ENCODE results near the gene TEX12. TPM values are rescaled to one million over a fixed set of nuclear protein-coding genes. Genes with fewer than 3 reads are reported as not detected.
"Not testable (repeated sequence)": the region's sequence is repeated elsewhere in the genome, so short reads cannot be mapped to it uniquely, and the experiment has no call there.

Gene TEX12
- total and polyA plus RNA-seq, 12 donors = 0.07 to 0.11 TPM; not detected in 10

GRCh38 chr11:112185883-112186282 lies 18.7 kb downstream of the TEX12 start:
- Histone ChIP-seq H3K36me3 (replicated peaks in 1 of 2) (no peaks in the 10 kb centered on the region), H3K27me3 (no peaks in the 10 kb centered on the region), H3K27ac (no peak overlapping the region), H3K4me1 (replicated peaks in 1 of 2) (peaks cover 4 to 5% of the 10 kb centered on the region in 2 donors), H3K9me3 (replicated peaks in 1 of 3) (no peaks in the 10 kb centered on the region), H3K4me3 (no peak overlapping the region)
- intact Hi-C loops (cut with DNase I) = no loop called here
- DNase-seq = no peak
- TF ChIP-seq CTCF (IDR thresholded peaks at IDR 0.05) (no peak), POLR2A (IDR thresholded peaks at IDR 0.05) (no peak)

- DNase-seq = no peak
- intact Hi-C loops (cut with DNase I) = no loop called here
- Histone ChIP-seq H3K27ac (no peak overlapping the region), H3K27me3 (no peaks in the 10 kb centered on the region), H3K36me3 (replicated peaks in 1 of 2) (no peaks in the 10 kb centered on the region), H3K4me3 (no peak overlapping the region), H3K9me3 (replicated peaks in 1 of 3) (no peaks in the 10 kb centered on the region), H3K4me1 (replicated peaks in 1 of 2) (peaks cover 4 to 5% of the 10 kb centered on the region in 2 donors)
- TF ChIP-seq POLR2A (IDR thresholded peaks at IDR 0.05) = no peak
- TF ChIP-seq CTCF (IDR thresholded peaks at IDR 0.05) = no peak
These were observed 19.1 kb downstream of the TEX12 start for GRCh38 chr11:112186304-112186703.

GRCh38 chr11:112195113-112195512 lies 27.9 kb downstream of the TEX12 start:
- peak in 5 of 7 donors; percentile 48 to 68 (median 62) for DNase-seq
- H3K36me3 ChIP-seq (replicated peaks in 1 of 2); H3K27me3 ChIP-seq; intact Hi-C loops (cut with DNase I); H3K4me3 ChIP-seq; H3K9me3 ChIP-seq (replicated peaks in 1 of 3): not testable (repeated sequence)
- Histone ChIP-seq H3K27ac (peak overlapping the region in 4 of 5 donors; percentile 39 to 69 (median 56)), H3K4me1 (replicated peaks in 1 of 2) (peaks cover 10 to 11% of the 10 kb centered on the region in 2 donors)
- 43 to 52% (median 48%) methylated on average over 11 of the region's 11 CpGs for WGBS, 4 donors
- peak in 1 of 2 donors; percentile 34 for TF ChIP-seq POLR2A (IDR thresholded peaks at IDR 0.05)

GRCh38 chr11:112195951-112196351 lies 28.8 kb downstream of the TEX12 start:
- Histone ChIP-seq H3K27ac (peak overlapping the region in 2 of 5 donors; percentile 63 to 69), H3K9me3 (replicated peaks in 1 of 3) (no peaks in the 10 kb centered on the region), H3K4me3 (no peak overlapping the region), H3K27me3 (no peaks in the 10 kb centered on the region), H3K4me1 (replicated peaks in 1 of 2) (peaks cover 10 to 11% of the 10 kb centered on the region in 2 donors), H3K36me3 (replicated peaks in 1 of 2) (no peaks in the 10 kb centered on the region)
- no peak for TF ChIP-seq POLR2A (IDR thresholded peaks at IDR 0.05)
- TF ChIP-seq CTCF (IDR thresholded peaks at IDR 0.05) = no peak
- 33 to 54% (median 40%) methylated on average over 2 of the region's 2 CpGs for WGBS, 4 donors
- intact Hi-C loops (cut with DNase I) = no loop called here
- DNase-seq = no peak

- Histone ChIP-seq H3K27me3 (no peaks in the 10 kb centered on the region), H3K27ac (no peak overlapping the region), H3K9me3 (replicated peaks in 1 of 3) (no peaks in the 10 kb centered on the region), H3K36me3 (replicated peaks in 1 of 2) (peaks cover 0 to 2% of the 10 kb centered on the region in 2 donors), H3K4me1 (replicated peaks in 1 of 2) (peaks cover 10 to 11% of the 10 kb centered on the region in 2 donors), H3K4me3 (no peak overlapping the region)
- 87 to 100% (median 98%) methylated on average over 2 of the region's 2 CpGs for WGBS, 4 donors
- TF ChIP-seq POLR2A (IDR thresholded peaks at IDR 0.05) (no peak), CTCF (IDR thresholded peaks at IDR 0.05) (no peak)
- DNase-seq = no peak
- intact Hi-C loops (cut with DNase I) = no loop called here
These were observed 29.4 kb downstream of the TEX12 start for GRCh38 chr11:112196519-112197087.

GRCh38 chr11:112199101-112199500 lies 31.9 kb downstream of the TEX12 start:
- DNase-seq; intact Hi-C loops (cut with DNase I); H3K4me1 ChIP-seq (replicated peaks in 1 of 2); H3K4me3 ChIP-seq; H3K36me3 ChIP-seq (replicated peaks in 1 of 2); H3K27ac ChIP-seq; H3K27me3 ChIP-seq; H3K9me3 ChIP-seq (replicated peaks in 1 of 3): not testable (repeated sequence)
- 83 to 96% (median 88%) methylated on average over 4 of the region's 4 CpGs for WGBS, 4 donors

All from adrenal gland (tissue), 12 donors.